PC-9 (cell line): Measurements from ENCODE around the gene ST3GAL6. TPM values are rescaled to one million over a fixed set of nuclear protein-coding genes. Genes with fewer than 3 reads are reported as not detected.

ENCODE experiments used
- BruUV-seq: library from RNA; stranded (reverse); fragments of 400-500 nt; replicated peaks from 2 replicates; lab custom pipeline; 2021; lab: Mats Ljungman, UMichigan
- CTCF ChIA-PET: fragments of 300-600 bp; sonication (Branson Sonifier 250); formaldehyde crosslinking; loops from one replicate; lab custom pipeline; 2022; ENCODE audit warnings: antibody characterized with exemption; lab: Charles Lee
- POLR2A ChIA-PET: fragments of 300-600 bp; sonication (Branson Sonifier 250); formaldehyde crosslinking; loops from one replicate; lab custom pipeline; 2022; ENCODE audit warnings: antibody characterized with exemption; ENCODE audit not compliant: unreplicated experiment; lab: Charles Lee
- DNase-seq, 2 experiments: peaks; one replicate each; pipeline versions ENCODE4 v3.0.0 to v3.0.0-alpha.2; 2015 to 2022; ENCODE audit warnings: mixed read lengths in 1 of 2
- H2AFZ ChIP-seq: fragments of 200-600 bp; sonication (generic); 2 replicates; pipeline ENCODE4 v1.8.1; 2017; ENCODE audit warnings: antibody characterized with exemption
- H3F3A ChIP-seq: fragments of 200-600 bp; sonication (generic); 2 replicates; pipeline ENCODE4 v1.8.1; 2017; ENCODE audit warnings: antibody characterized with exemption, mild to moderate bottlenecking, low read depth; ENCODE audit not compliant: insufficient read depth
- H3K27ac ChIP-seq: fragments of 200-600 bp; sonication (generic); 2 replicates; pipeline ENCODE4 v1.6.1; 2016; ENCODE audit warnings: mixed run types
- H3K27me3 ChIP-seq: fragments of 200-600 bp; sonication (generic); 2 replicates; pipeline ENCODE4 v1.6.1; 2016; ENCODE audit warnings: low read depth, mixed run types; ENCODE audit not compliant: insufficient read depth
- H3K36me3 ChIP-seq: fragments of 200-600 bp; sonication (generic); 2 replicates; pipeline ENCODE4 v1.6.1; 2016; ENCODE audit warnings: low read depth, mixed run types
- H3K4me1 ChIP-seq: fragments of 200-600 bp; sonication (generic); replicated peaks from 2 replicates; pipeline ENCODE4 v1.6.1; 2016; ENCODE audit warnings: mixed run types; ENCODE audit not compliant: insufficient read depth
- H3K4me2 ChIP-seq: fragments of 200-600 bp; sonication (generic); 2 replicates; pipeline ENCODE4 v1.6.1; 2017; ENCODE audit warnings: mixed run types
- H3K4me3 ChIP-seq: fragments of 200-600 bp; sonication (generic); 2 replicates; pipeline ENCODE4 v1.6.1; 2016; ENCODE audit warnings: mixed run types
- H3K79me2 ChIP-seq: fragments of 200-600 bp; sonication (generic); 2 replicates; pipeline ENCODE4 v1.6.1; 2017; ENCODE audit warnings: low read depth, mixed run types
- H3K9me2 ChIP-seq: fragments of 200-600 bp; sonication (generic); 2 replicates; pipeline ENCODE4 v1.8.1; 2017; ENCODE audit warnings: mild to moderate bottlenecking; ENCODE audit not compliant: insufficient read depth
- H3K9me3 ChIP-seq: fragments of 200-600 bp; sonication (generic); 2 replicates; pipeline ENCODE4 v1.8.1; 2016; ENCODE audit warnings: low read depth; ENCODE audit not compliant: insufficient read depth
- H4K20me1 ChIP-seq: fragments of 200-600 bp; sonication (generic); 2 replicates; pipeline ENCODE4 v1.8.1; 2017; ENCODE audit not compliant: insufficient read depth
- EZH2 ChIP-seq: fragments of 200-600 bp; sonication (generic); IDR thresholded peaks from 2 replicates; pipeline ENCODE4 v1.8.0; 2017; ENCODE audit warnings: antibody characterized with exemption, low read depth
- intact Hi-C: fragments of 100-400 bp; cut with micrococcal nuclease; formaldehyde crosslinking; loops from one replicate; pipeline ENCODE4 v1.10.0; 2022; ENCODE audit not compliant: unreplicated experiment
- total RNA-seq: library from RNA; stranded (reverse); gene quantifications from 2 replicates; pipeline ENCODE4 v1.2.3, GENCODE V29; 2021
- TF ChIP-seq, protein P1 (sequence below): fragments of 200-600 bp; sonication (generic); conservative IDR thresholded peaks from 2 replicates; pipeline ENCODE4 v1.6.1; 2017; ENCODE audit warnings: mixed run types, antibody characterized with exemption, mild to moderate bottlenecking, moderate library complexity

The ST3GAL6 gene
- total RNA-seq, 1 experiment from 2014 or later = 5.4 TPM

GRCh38 chr3:98725352-98725751 lies 37.8 kb upstream of the ST3GAL6 start:
- H3F3A ChIP-seq = no peaks in the 10 kb centered on the region
- no peak overlapping the region for H2AFZ ChIP-seq
- no TSS peak for BruUV-seq
- no peaks in the 10 kb centered on the region for H3K79me2 ChIP-seq
- no peaks in the 10 kb centered on the region for H3K9me3 ChIP-seq
- no peak for DNase-seq
- no peak overlapping the region for H3K27ac ChIP-seq
- intact Hi-C loops = no loop called here
- no peaks in the 10 kb centered on the region for H4K20me1 ChIP-seq
- ChIA-PET POLR2A (no interaction called here), CTCF (interaction anchor here (0.6 kb wide), 1 partner anchor 33 kb away, joined by 3 read pairs; no protein-coding TSS in a partner anchor)
- H3K36me3 ChIP-seq = no peaks in the 10 kb centered on the region
- no peak for TF ChIP-seq EZH2
- TF ChIP-seq, protein P1, sequence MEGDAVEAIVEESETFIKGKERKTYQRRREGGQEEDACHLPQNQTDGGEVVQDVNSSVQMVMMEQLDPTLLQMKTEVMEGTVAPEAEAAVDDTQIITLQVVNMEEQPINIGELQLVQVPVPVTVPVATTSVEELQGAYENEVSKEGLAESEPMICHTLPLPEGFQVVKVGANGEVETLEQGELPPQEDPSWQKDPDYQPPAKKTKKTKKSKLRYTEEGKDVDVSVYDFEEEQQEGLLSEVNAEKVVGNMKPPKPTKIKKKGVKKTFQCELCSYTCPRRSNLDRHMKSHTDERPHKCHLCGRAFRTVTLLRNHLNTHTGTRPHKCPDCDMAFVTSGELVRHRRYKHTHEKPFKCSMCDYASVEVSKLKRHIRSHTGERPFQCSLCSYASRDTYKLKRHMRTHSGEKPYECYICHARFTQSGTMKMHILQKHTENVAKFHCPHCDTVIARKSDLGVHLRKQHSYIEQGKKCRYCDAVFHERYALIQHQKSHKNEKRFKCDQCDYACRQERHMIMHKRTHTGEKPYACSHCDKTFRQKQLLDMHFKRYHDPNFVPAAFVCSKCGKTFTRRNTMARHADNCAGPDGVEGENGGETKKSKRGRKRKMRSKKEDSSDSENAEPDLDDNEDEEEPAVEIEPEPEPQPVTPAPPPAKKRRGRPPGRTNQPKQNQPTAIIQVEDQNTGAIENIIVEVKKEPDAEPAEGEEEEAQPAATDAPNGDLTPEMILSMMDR = no peak
- H3K4me2 ChIP-seq = no peak overlapping the region
- H3K4me3 ChIP-seq = no peak overlapping the region
- no peaks in the 10 kb centered on the region for H3K27me3 ChIP-seq
- H3K9me2 ChIP-seq = no peaks in the 10 kb centered on the region
- peaks cover 8% of the 10 kb centered on the region; the same call in 1 of the 2 replicates for H3K4me1 ChIP-seq

GRCh38 chr3:98726084-98726483 lies 37.1 kb upstream of the ST3GAL6 start:
- no peaks in the 10 kb centered on the region for H3K9me3 ChIP-seq
- H3K79me2 ChIP-seq = no peaks in the 10 kb centered on the region
- no peak overlapping the region for H2AFZ ChIP-seq
- H4K20me1 ChIP-seq = no peaks in the 10 kb centered on the region
- no peak overlapping the region for H3K27ac ChIP-seq
- ChIA-PET CTCF (interaction anchor here (0.5 kb wide), 1 partner anchor 26 kb away, joined by 7 read pairs; no protein-coding TSS in a partner anchor), POLR2A (no interaction called here)
- peaks cover 11% of the 10 kb centered on the region; the same call in 1 of the 2 replicates for H3K4me1 ChIP-seq
- H3K9me2 ChIP-seq = no peaks in the 10 kb centered on the region
- H3K4me3 ChIP-seq = no peak overlapping the region
- no peaks in the 10 kb centered on the region for H3K36me3 ChIP-seq
- no peaks in the 10 kb centered on the region for H3F3A ChIP-seq
- no TSS peak for BruUV-seq
- H3K4me2 ChIP-seq = no peak overlapping the region
- TF ChIP-seq, protein P1 = no peak
- no peak for TF ChIP-seq EZH2
- intact Hi-C loops = no loop called here
- no peaks in the 10 kb centered on the region for H3K27me3 ChIP-seq
- no peak for DNase-seq

GRCh38 chr3:98727638-98728037 lies 35.5 kb upstream of the ST3GAL6 start:
- intact Hi-C loops = no loop called here
- CTCF ChIA-PET = interaction anchor here (0.5 to 0.6 kb wide), 2 partner anchors 38 to 257 kb away, joined by 3 read pairs; no protein-coding TSS in a partner anchor

More at GRCh38 chr3:98727638-98728037, 35.5 kb upstream of the ST3GAL6 start:
- Histone ChIP-seq H2AFZ (no peak overlapping the region), H3K27me3 (no peaks in the 10 kb centered on the region), H3K4me2 (no peak overlapping the region), H3K4me1 (peaks cover 16% of the 10 kb centered on the region), H3K27ac (no peak overlapping the region), H4K20me1 (no peaks in the 10 kb centered on the region), H3F3A (no peaks in the 10 kb centered on the region), H3K9me3 (no peaks in the 10 kb centered on the region), H3K79me2 (no peaks in the 10 kb centered on the region), H3K9me2 (no peaks in the 10 kb centered on the region), H3K4me3 (no peak overlapping the region), H3K36me3 (no peaks in the 10 kb centered on the region)
- POLR2A ChIA-PET = no interaction called here
- no TSS peak for BruUV-seq
- DNase-seq = no peak
- TF ChIP-seq EZH2 = no peak
- TF ChIP-seq, protein P1 = no peak
